Measurements from ENCODE around the gene GPD1. TPM values are rescaled to one million over a fixed set of nuclear protein-coding genes. Genes with fewer than 3 reads are reported as not detected.

GPD1 gene
- total and polyA plus RNA-seq, 10 of the 15 experiments (the other 5 are each of a cell fraction or from before 2014, with no cell fraction given), result 0.04 to 0.61 (median 0.26) TPM; not detected in 1

GRCh38 chr12:50120953-50121352 lies 17.1 kb downstream of the GPD1 start:
- H3K27me3 ChIP-seq (replicated peaks in 1 of 2; ENCODE audit: control insufficient read depth in 2 of 2, insufficient read depth in 2 of 2, low read length in 1 of 2), result no peaks in the 10 kb centered on the region
- ChIA-PET RAD21 (ENCODE audit: unreplicated experiment) (interaction anchor here (0.8 kb wide), 1 partner anchor 193 kb away, joined by 3 read pairs; no protein-coding TSS in a partner anchor), SMC1A (ENCODE audit: uncharacterized antibody, unreplicated experiment) (interaction anchor here (0.7 to 1.5 kb wide), 3 partner anchors 9 to 53 kb away, joined by 3 to 10 read pairs (median 4); partner anchors contain the start of gene COX14), POLR2A (no interaction called here), CTCF (interaction anchor here (1.5 to 5.1 kb wide), 2 partner anchors 10 to 33 kb away, joined by 4 to 30 read pairs; partner anchors contain the start of gene COX14)
- TF ChIP-seq POLR2AphosphoS5 (IDR thresholded peaks at IDR 0.05; ENCODE audit: low read length), result no peak
- no peak for TF ChIP-seq SMC3 (IDR thresholded peaks at IDR 0.05; ENCODE audit: borderline replicate concordance, low read length)
- TF ChIP-seq STAT1 (conservative IDR thresholded peaks at IDR 0.05), result no peak
- TF ChIP-seq BCLAF1 (IDR thresholded peaks at IDR 0.05), result no peak
- no peak for TF ChIP-seq NKRF (conservative IDR thresholded peaks at IDR 0.05)
- no peak for TF ChIP-seq BACH1 (IDR thresholded peaks at IDR 0.05; ENCODE audit: borderline replicate concordance)
- no peak for TF ChIP-seq CTCF (IDR thresholded peaks at IDR 0.05 in 2 of 3, conservative IDR thresholded peaks at IDR 0.05 in 1 of 3; ENCODE audit: control insufficient read depth in 2 of 3, extremely low read depth in 1 of 3, insufficient read depth in 1 of 3, low read depth in 3 of 3, low read length in 3 of 3)
- BruUV-seq (replicated peaks), result no TSS peak
- no peak for FAIRE-seq
- H3K27ac ChIP-seq (ENCODE audit: control insufficient read depth, insufficient read depth), result no peak overlapping the region
- in situ Hi-C loops (cut with MboI) (no loop called here), intact Hi-C loops (cut with micrococcal nuclease; ENCODE audit: unreplicated experiment) (no loop called here)
- H4K20me1 ChIP-seq (ENCODE audit: control insufficient read depth, insufficient read depth), result peaks cover 3% of the 10 kb centered on the region; the same call in 1 of the 2 replicates
- no peak overlapping the region for H3K4me2 ChIP-seq (ENCODE audit: control insufficient read depth, insufficient read depth)
- H3K9ac ChIP-seq (ENCODE audit: control insufficient read depth, insufficient read depth, low read length), result no peak overlapping the region
- ATAC-seq, result no peak
- H2AFZ ChIP-seq (ENCODE audit: control insufficient read depth, low read depth, low read length), result no peak overlapping the region
- peaks cover 6 to 17% of the 10 kb centered on the region in 2 experiments for H3K36me3 ChIP-seq (ENCODE audit: control insufficient read depth in 2 of 2, insufficient read depth in 2 of 2, low read length in 1 of 2)
- peaks cover 17% of the 10 kb centered on the region for H3K79me2 ChIP-seq (ENCODE audit: control insufficient read depth, insufficient read depth, low read length)
- 98% methylated on average over 3 of the region's 3 CpGs for WGBS (ENCODE audit: insufficient coverage, insufficient replicate concordance, low lambda C conversion rate, missing lambda C conversion rate)
- H3K9me3 ChIP-seq (replicated peaks; ENCODE audit: control insufficient read depth, insufficient read depth, low read length), result no peaks in the 10 kb centered on the region
- H3K4me1 ChIP-seq (ENCODE audit: control insufficient read depth, insufficient read depth, low read length), result peaks cover 11% of the 10 kb centered on the region; the same call in 1 of the 2 replicates
- no peak overlapping the region for H3K4me3 ChIP-seq
- DNase-seq (ENCODE audit: low read depth, low spot score), result no peak

Data from GM12878 (cell line).